Keratinocyte (primary cell): ENCODE results near the gene PTX3. TPM values are rescaled to one million over a fixed set of nuclear protein-coding genes. Genes with fewer than 3 reads are reported as not detected.

Experiments used
- DNase-seq: peaks from one replicate; pipeline ENCODE4 v3.0.0-alpha.2; 2011; ENCODE audit warnings: low read depth, missing footprints, low spot score
- FAIRE-seq: peaks from 2 replicates; lab custom pipeline; 2011; peaks lifted over from hg19 to GRCh38; lab: Jason Lieb, UNC
- H2AFZ ChIP-seq: 2 replicates; pipeline ENCODE4 v1.6.0; 2012; ENCODE audit warnings: low read length, control low read depth, inconsistent platforms; ENCODE audit not compliant: control insufficient read depth
- H3K27ac ChIP-seq: 2 replicates; pipeline ENCODE4 v1.5.1; 2011; ENCODE audit warnings: low read length; ENCODE audit not compliant: control insufficient read depth, insufficient read depth
- H3K27me3 ChIP-seq: 3 replicates; pipeline ENCODE4 v1.6.0; 2011; ENCODE audit warnings: low read length; ENCODE audit not compliant: control insufficient read depth, insufficient read depth; ENCODE audit errors: extremely low read depth
- H3K36me3 ChIP-seq, 2 experiments: 2 replicates in 1 of 2; 3 replicates in 1 of 2; pipeline ENCODE4 v1.5.1; 2011; ENCODE audit warnings: low read length in 2 of 2, mild to moderate bottlenecking in 1 of 2; ENCODE audit not compliant: control insufficient read depth in 2 of 2, insufficient read depth in 2 of 2; ENCODE audit errors: extremely low read depth in 1 of 2
- H3K4me1 ChIP-seq: 3 replicates; pipeline ENCODE4 v1.5.1; 2011; ENCODE audit warnings: low read length; ENCODE audit not compliant: control insufficient read depth, insufficient read depth; ENCODE audit errors: extremely low read depth
- H3K4me2 ChIP-seq: 3 replicates; pipeline ENCODE4 v1.6.0; 2011; ENCODE audit warnings: low read depth, low read length; ENCODE audit not compliant: control insufficient read depth, insufficient read depth; ENCODE audit errors: extremely low read depth
- H3K4me3 ChIP-seq, 3 experiments: fragments of 200-600 bp in 1 of 3; sonication (generic) in 1 of 3; 2 replicates in 2 of 3; 3 replicates in 1 of 3; pipeline ENCODE4 v1.5.1; 2011 to 2016; ENCODE audit warnings: low read length in 3 of 3, mild to moderate bottlenecking in 3 of 3, control low read depth in 2 of 3, inconsistent platforms in 1 of 3, low read depth in 1 of 3, mixed read lengths in 1 of 3, mixed run types in 1 of 3, moderate library complexity in 1 of 3; ENCODE audit not compliant: control insufficient read depth in 2 of 3, insufficient read depth in 2 of 3; ENCODE audit errors: extremely low read depth in 1 of 3
- H3K79me2 ChIP-seq: 2 replicates; pipeline ENCODE4 v1.6.0; 2012; ENCODE audit warnings: low read length; ENCODE audit not compliant: control insufficient read depth, insufficient read depth
- H3K9ac ChIP-seq: 3 replicates; pipeline ENCODE4 v1.6.0; 2011; ENCODE audit warnings: low read length; ENCODE audit not compliant: control insufficient read depth, insufficient read depth; ENCODE audit errors: extremely low read depth
- H3K9me1 ChIP-seq: 3 replicates; pipeline ENCODE4 v1.6.0; 2011; ENCODE audit warnings: low read length; ENCODE audit not compliant: control insufficient read depth, insufficient read depth; ENCODE audit errors: extremely low read depth
- H3K9me3 ChIP-seq: 2 replicates; pipeline ENCODE4 v1.5.1; 2012; ENCODE audit warnings: low read depth, low read length; ENCODE audit not compliant: control insufficient read depth
- H4K20me1 ChIP-seq: 3 replicates; pipeline ENCODE4 v1.6.0; 2011; ENCODE audit warnings: low read length; ENCODE audit not compliant: control insufficient read depth, insufficient read depth; ENCODE audit errors: extremely low read depth
- EZH2 ChIP-seq: IDR thresholded peaks from one replicate; pipeline ENCODE4 v1.6.1; 2012; ENCODE audit warnings: inconsistent platforms, mild to moderate bottlenecking, low read length, moderate library complexity
- dilution Hi-C: fragments of 300-500 bp; cut with MboI; formaldehyde crosslinking; loops from one replicate; pipeline ENCODE4 v1.7.0; 2020; ENCODE audit warnings: low sequenced_read_pairs; ENCODE audit not compliant: extremely low pct_ligation_motif_present
- polyA plus RNA-seq, 5 experiments: library from polyadenylated mRNA; depleted of rRNA in 3 of 5; stranded (reverse) in 3 of 5; stranded (forward) in 1 of 5; unstranded in 1 of 5; fragments of >200 nt; gene quantifications; 1 replicate in 1 of 5; 2 replicates in 3 of 5; 3 replicates in 1 of 5; pipeline versions ENCODE4 v1.2.1 to v1.2.3, GENCODE V29; 2011 to 2012; ENCODE audit warnings: missing spikeins in 2 of 5, low read depth in 1 of 5, low replicate concordance in 1 of 5
- TF ChIP-seq, protein P1 (sequence below), 3 experiments: IDR thresholded peaks in 1 of 3; conservative IDR thresholded peaks in 1 of 3; optimal IDR thresholded peaks in 1 of 3; 2 replicates in 2 of 3; 3 replicates in 1 of 3; pipeline versions ENCODE3 to v1.5.1; 2011; ENCODE audit warnings: low read length in 3 of 3, mild to moderate bottlenecking in 3 of 3, moderate library complexity in 2 of 3, control low read depth in 1 of 3, inconsistent platforms in 1 of 3; ENCODE audit not compliant: insufficient read depth in 2 of 3; ENCODE audit errors: extremely low read depth in 1 of 3

PTX3 gene
- polyA plus RNA-seq, 1 donor (not counting 4 experiments of a cell fraction or from before 2014, with no cell fraction given), result 0.14 TPM

- H3K4me3 ChIP-seq, result no peak overlapping the region
- no peak overlapping the region for H3K9ac ChIP-seq
- no peak for DNase-seq
- no peaks in the 10 kb centered on the region for H3K9me1 ChIP-seq
- no peak overlapping the region for H2AFZ ChIP-seq
- FAIRE-seq, result no peak
- H3K4me2 ChIP-seq, result no peak overlapping the region
- H3K9me3 ChIP-seq, result no peaks in the 10 kb centered on the region
- no peak overlapping the region for H3K27ac ChIP-seq
- H3K79me2 ChIP-seq, result no peaks in the 10 kb centered on the region
- H3K36me3 ChIP-seq, result no peaks in the 10 kb centered on the region
- H3K27me3 ChIP-seq, result no peaks in the 10 kb centered on the region
- peaks cover 10% of the 10 kb centered on the region for H3K4me1 ChIP-seq
- TF ChIP-seq, protein P1, sequence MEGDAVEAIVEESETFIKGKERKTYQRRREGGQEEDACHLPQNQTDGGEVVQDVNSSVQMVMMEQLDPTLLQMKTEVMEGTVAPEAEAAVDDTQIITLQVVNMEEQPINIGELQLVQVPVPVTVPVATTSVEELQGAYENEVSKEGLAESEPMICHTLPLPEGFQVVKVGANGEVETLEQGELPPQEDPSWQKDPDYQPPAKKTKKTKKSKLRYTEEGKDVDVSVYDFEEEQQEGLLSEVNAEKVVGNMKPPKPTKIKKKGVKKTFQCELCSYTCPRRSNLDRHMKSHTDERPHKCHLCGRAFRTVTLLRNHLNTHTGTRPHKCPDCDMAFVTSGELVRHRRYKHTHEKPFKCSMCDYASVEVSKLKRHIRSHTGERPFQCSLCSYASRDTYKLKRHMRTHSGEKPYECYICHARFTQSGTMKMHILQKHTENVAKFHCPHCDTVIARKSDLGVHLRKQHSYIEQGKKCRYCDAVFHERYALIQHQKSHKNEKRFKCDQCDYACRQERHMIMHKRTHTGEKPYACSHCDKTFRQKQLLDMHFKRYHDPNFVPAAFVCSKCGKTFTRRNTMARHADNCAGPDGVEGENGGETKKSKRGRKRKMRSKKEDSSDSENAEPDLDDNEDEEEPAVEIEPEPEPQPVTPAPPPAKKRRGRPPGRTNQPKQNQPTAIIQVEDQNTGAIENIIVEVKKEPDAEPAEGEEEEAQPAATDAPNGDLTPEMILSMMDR (optimal IDR thresholded peaks at IDR 0.05 in 1 of 3, IDR thresholded peaks at IDR 0.05 in 1 of 3, conservative IDR thresholded peaks at IDR 0.05 in 1 of 3; ENCODE audit: extremely low read depth in 1 of 3, insufficient read depth in 2 of 3, low read length in 3 of 3), result no peak
- no peak for TF ChIP-seq EZH2
- dilution Hi-C loops, result no loop called here
- no peaks in the 10 kb centered on the region for H4K20me1 ChIP-seq
Observed at GRCh38 chr3:157409516-157409915, 27.1 kb upstream of the PTX3 start.

DNA sequence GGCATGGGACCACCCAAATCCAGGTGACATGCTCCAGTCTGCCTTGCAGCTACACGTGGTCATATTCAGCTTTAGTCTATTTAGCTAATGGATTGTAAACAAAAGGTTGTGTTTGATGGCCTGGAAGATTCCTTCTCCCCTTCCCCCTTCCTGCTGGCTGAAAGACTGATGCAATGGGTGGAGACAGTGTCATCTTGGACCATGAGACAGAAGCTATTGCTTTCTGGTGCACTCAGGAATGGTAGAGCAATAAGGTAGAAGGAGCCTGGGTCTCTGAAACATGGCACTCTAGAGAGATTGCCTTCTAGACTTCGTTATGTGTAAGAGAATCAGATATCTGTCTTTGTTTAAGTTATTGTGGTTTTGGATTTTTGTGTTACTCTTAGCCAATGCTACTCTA lies 25.7 kb upstream of the PTX3 start:
- Histone ChIP-seq H3K27me3 (no peaks in the 10 kb centered on the region), H3K9me3 (no peaks in the 10 kb centered on the region), H3K9ac (no peak overlapping the region), H3K4me1 (peaks cover 10% of the 10 kb centered on the region), H3K9me1 (no peaks in the 10 kb centered on the region), H2AFZ (no peak overlapping the region), H3K4me3 (no peak overlapping the region), H3K27ac (no peak overlapping the region), H3K36me3 (no peaks in the 10 kb centered on the region), H3K79me2 (no peaks in the 10 kb centered on the region), H3K4me2 (no peak overlapping the region), H4K20me1 (no peaks in the 10 kb centered on the region)
- DNase-seq (no peak), FAIRE-seq (no peak)
- no peak for TF ChIP-seq EZH2
- TF ChIP-seq, protein P1 (optimal IDR thresholded peaks at IDR 0.05 in 1 of 3, IDR thresholded peaks at IDR 0.05 in 1 of 3, conservative IDR thresholded peaks at IDR 0.05 in 1 of 3; ENCODE audit: extremely low read depth in 1 of 3, insufficient read depth in 2 of 3, low read length in 3 of 3), result no peak
- dilution Hi-C loops, result no loop called here
